Measurements from ENCODE around the gene ZFAND3.
"Not testable (repeated sequence)": the region's sequence is repeated elsewhere in the genome, so short reads cannot be mapped to it uniquely, and the experiment has no call there.

The ZFAND3 gene

GRCh38 chr6:38033442-38033982 lies 214.0 kb downstream of the ZFAND3 start:
- in situ Hi-C loops (cut with HindIII; ENCODE audit: low sequenced_read_pairs): no loop called here

- in situ Hi-C loops (cut with HindIII; ENCODE audit: low sequenced_read_pairs): no loop called here
Measured at GRCh38 chr6:38034274-38034914, 214.9 kb downstream of the ZFAND3 start.

GRCh38 chr6:38035478-38035877 lies 216.0 kb downstream of the ZFAND3 start:
- in situ Hi-C loops (cut with HindIII; ENCODE audit: low sequenced_read_pairs): no loop called here

- in situ Hi-C loops (cut with HindIII; ENCODE audit: low sequenced_read_pairs): no loop called here
Measured at GRCh38 chr6:38039502-38039901, 220.0 kb downstream of the ZFAND3 start.

GRCh38 chr6:38040254-38040653 lies 220.7 kb downstream of the ZFAND3 start:
- in situ Hi-C loops (cut with HindIII; ENCODE audit: low sequenced_read_pairs): no loop called here

GRCh38 chr6:38043259-38043753 lies 223.8 kb downstream of the ZFAND3 start:
- in situ Hi-C loops (cut with HindIII; ENCODE audit: low sequenced_read_pairs): no loop called here

- in situ Hi-C loops (cut with HindIII; ENCODE audit: low sequenced_read_pairs): no loop called here
Measured at GRCh38 chr6:38045701-38046305, 226.3 kb downstream of the ZFAND3 start.

GRCh38 chr6:38047562-38047961 lies 228.0 kb downstream of the ZFAND3 start:
- in situ Hi-C loops (cut with HindIII; ENCODE audit: low sequenced_read_pairs): no loop called here

- in situ Hi-C loops (cut with HindIII; ENCODE audit: low sequenced_read_pairs): not testable (repeated sequence)
Measured at GRCh38 chr6:38049861-38050397, 230.4 kb downstream of the ZFAND3 start.

- in situ Hi-C loops (cut with HindIII; ENCODE audit: low sequenced_read_pairs): no loop called here
Measured at GRCh38 chr6:38051819-38052434, 232.4 kb downstream of the ZFAND3 start.

- in situ Hi-C loops (cut with HindIII; ENCODE audit: low sequenced_read_pairs): no loop called here
Measured at GRCh38 chr6:38054527-38055202, 235.1 kb downstream of the ZFAND3 start.

- in situ Hi-C loops (cut with HindIII; ENCODE audit: low sequenced_read_pairs): no loop called here
Measured at GRCh38 chr6:38055203-38055589, 235.7 kb downstream of the ZFAND3 start.

GRCh38 chr6:38056361-38056760 lies 236.8 kb downstream of the ZFAND3 start:
- in situ Hi-C loops (cut with HindIII; ENCODE audit: low sequenced_read_pairs): no loop called here

- in situ Hi-C loops (cut with HindIII; ENCODE audit: low sequenced_read_pairs): no loop called here
Measured at GRCh38 chr6:38057994-38058393, 238.5 kb downstream of the ZFAND3 start.

- in situ Hi-C loops (cut with HindIII; ENCODE audit: low sequenced_read_pairs): no loop called here
Measured at GRCh38 chr6:38062066-38062465, 242.5 kb downstream of the ZFAND3 start.

- in situ Hi-C loops (cut with HindIII; ENCODE audit: low sequenced_read_pairs): no loop called here
Measured at GRCh38 chr6:38063973-38064372, 244.4 kb downstream of the ZFAND3 start.

- in situ Hi-C loops (cut with HindIII; ENCODE audit: low sequenced_read_pairs): no loop called here
Measured at GRCh38 chr6:38064431-38064830, 244.9 kb downstream of the ZFAND3 start.

GRCh38 chr6:38065734-38066305 lies 246.3 kb downstream of the ZFAND3 start:
- in situ Hi-C loops (cut with HindIII; ENCODE audit: low sequenced_read_pairs): no loop called here

GRCh38 chr6:38067263-38067980 lies 247.9 kb downstream of the ZFAND3 start:
- in situ Hi-C loops (cut with HindIII; ENCODE audit: low sequenced_read_pairs): no loop called here

Data from DLD1 (cell line).